BJ (cell line): Measurements from ENCODE around the gene SHANK2. TPM values are rescaled to one million over a fixed set of nuclear protein-coding genes. Genes with fewer than 3 reads are reported as not detected.
"Not testable (repeated sequence)": the region's sequence is repeated elsewhere in the genome, so short reads cannot be mapped to it uniquely, and the experiment has no call there.

Experiments
- CTCF ChIA-PET: fragments of 350-600 bp; formaldehyde crosslinking; extraction: SDS; loops from one replicate; lab custom pipeline; 2021; ENCODE audit warnings: antibody characterized with exemption, inconsistent platforms; lab: Yijun Ruan, JAX
- POLR2A ChIA-PET: fragments of 300-600 bp; sonication (Branson Sonifier 250); formaldehyde crosslinking; extraction: SDS; loops from one replicate; lab custom pipeline; 2021; ENCODE audit warnings: antibody characterized with exemption; lab: Charles Lee
- DNase-seq: peaks from one replicate; pipeline ENCODE4 v3.0.0-alpha.2; 2011; ENCODE audit warnings: low read depth
- H3K27me3 ChIP-seq: 2 replicates; pipeline ENCODE4 v1.6.0; 2011; ENCODE audit warnings: low read length; ENCODE audit not compliant: control insufficient read depth, insufficient read depth
- H3K36me3 ChIP-seq: 2 replicates; pipeline ENCODE4 v1.5.1; 2011; ENCODE audit warnings: low read length; ENCODE audit not compliant: control insufficient read depth, insufficient read depth
- H3K4me3 ChIP-seq: 2 replicates; pipeline ENCODE4 v1.5.1; 2011; ENCODE audit warnings: low read depth, mild to moderate bottlenecking, control low read depth, low read length
- polyA plus RNA-seq: library from polyadenylated mRNA; depleted of rRNA; stranded (reverse); fragments of >200 nt; gene quantifications from 2 replicates; pipeline ENCODE4 v1.2.3, GENCODE V29; 2011
- TF ChIP-seq, protein P1 (sequence below): IDR thresholded peaks from 2 replicates; pipeline ENCODE4 v1.5.1; 2011; ENCODE audit warnings: low read depth, mild to moderate bottlenecking, control low read depth, inconsistent platforms, low read length, moderate library complexity; ENCODE audit not compliant: insufficient read depth

The SHANK2 gene
- polyA plus RNA-seq, 1 experiment, result 0.37 TPM

- no peaks in the 10 kb centered on the region for H3K36me3 ChIP-seq
- no peaks in the 10 kb centered on the region for H3K27me3 ChIP-seq
- TF ChIP-seq, protein P1, sequence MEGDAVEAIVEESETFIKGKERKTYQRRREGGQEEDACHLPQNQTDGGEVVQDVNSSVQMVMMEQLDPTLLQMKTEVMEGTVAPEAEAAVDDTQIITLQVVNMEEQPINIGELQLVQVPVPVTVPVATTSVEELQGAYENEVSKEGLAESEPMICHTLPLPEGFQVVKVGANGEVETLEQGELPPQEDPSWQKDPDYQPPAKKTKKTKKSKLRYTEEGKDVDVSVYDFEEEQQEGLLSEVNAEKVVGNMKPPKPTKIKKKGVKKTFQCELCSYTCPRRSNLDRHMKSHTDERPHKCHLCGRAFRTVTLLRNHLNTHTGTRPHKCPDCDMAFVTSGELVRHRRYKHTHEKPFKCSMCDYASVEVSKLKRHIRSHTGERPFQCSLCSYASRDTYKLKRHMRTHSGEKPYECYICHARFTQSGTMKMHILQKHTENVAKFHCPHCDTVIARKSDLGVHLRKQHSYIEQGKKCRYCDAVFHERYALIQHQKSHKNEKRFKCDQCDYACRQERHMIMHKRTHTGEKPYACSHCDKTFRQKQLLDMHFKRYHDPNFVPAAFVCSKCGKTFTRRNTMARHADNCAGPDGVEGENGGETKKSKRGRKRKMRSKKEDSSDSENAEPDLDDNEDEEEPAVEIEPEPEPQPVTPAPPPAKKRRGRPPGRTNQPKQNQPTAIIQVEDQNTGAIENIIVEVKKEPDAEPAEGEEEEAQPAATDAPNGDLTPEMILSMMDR, result no peak
- CTCF ChIA-PET, result interaction anchor here (4.2 kb wide), 1 partner anchor 13 kb away, joined by 26 read pairs; the partner anchor contains the start of gene SHANK2
- POLR2A ChIA-PET, result interaction anchor here (0.6 kb wide), 1 partner anchor 17 kb away, joined by 3 read pairs; no protein-coding TSS in a partner anchor
- H3K4me3 ChIP-seq, result no peak overlapping the region
- no peak for DNase-seq
Observed at GRCh38 chr11:71238285-71238875, 14.0 kb downstream of the SHANK2 start.

- ChIA-PET POLR2A (no interaction called here), CTCF (interaction anchor here (4.2 kb wide), 1 partner anchor 14 kb away, joined by 26 read pairs; the partner anchor contains the start of gene SHANK2)
- Histone ChIP-seq H3K27me3 (no peaks in the 10 kb centered on the region), H3K4me3 (no peak overlapping the region), H3K36me3 (no peaks in the 10 kb centered on the region)
- no peak for DNase-seq
- TF ChIP-seq, protein P1, result no peak
Observed at GRCh38 chr11:71237853-71238252, 14.5 kb downstream of the SHANK2 start.

GRCh38 chr11:71236836-71237475 is 15.4 kb downstream of the SHANK2 start:
- Histone ChIP-seq H3K27me3 (no peaks in the 10 kb centered on the region), H3K4me3 (no peak overlapping the region), H3K36me3 (no peaks in the 10 kb centered on the region)
- CTCF ChIA-PET, result interaction anchor here (0.9 kb wide), 1 partner anchor 15 kb away, joined by 4 read pairs; the partner anchor contains the start of gene SHANK2
- TF ChIP-seq, protein P1, result no peak
- POLR2A ChIA-PET, result no interaction called here
- no peak for DNase-seq

DNA sequence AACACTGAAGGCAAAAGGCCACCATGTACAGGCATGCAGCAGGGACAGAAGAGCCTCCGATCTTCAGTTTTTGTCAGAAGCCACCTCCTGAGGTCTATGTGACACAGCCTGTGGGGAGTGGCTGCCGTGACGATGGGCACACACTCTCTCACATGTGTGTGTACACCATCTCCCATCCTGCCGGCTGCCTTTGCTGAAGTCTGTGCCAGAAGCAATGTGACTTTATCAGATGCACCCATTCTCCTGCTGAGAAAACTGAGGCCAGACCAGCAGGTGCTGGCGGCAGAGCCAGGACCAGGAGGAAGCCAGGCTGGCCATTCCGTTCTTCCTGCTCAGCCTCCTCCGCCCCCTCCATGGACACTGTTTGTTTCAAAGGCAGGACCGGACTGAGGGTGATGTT is 16.7 kb downstream of the SHANK2 start:
- no peak overlapping the region for H3K4me3 ChIP-seq
- H3K36me3 ChIP-seq, result no peaks in the 10 kb centered on the region
- TF ChIP-seq, protein P1, result no peak
- ChIA-PET CTCF (interaction anchor here (0.9 kb wide), 1 partner anchor 17 kb away, joined by 4 read pairs; the partner anchor contains the start of gene SHANK2), POLR2A (no interaction called here)
- no peak for DNase-seq
- no peaks in the 10 kb centered on the region for H3K27me3 ChIP-seq

DNA sequence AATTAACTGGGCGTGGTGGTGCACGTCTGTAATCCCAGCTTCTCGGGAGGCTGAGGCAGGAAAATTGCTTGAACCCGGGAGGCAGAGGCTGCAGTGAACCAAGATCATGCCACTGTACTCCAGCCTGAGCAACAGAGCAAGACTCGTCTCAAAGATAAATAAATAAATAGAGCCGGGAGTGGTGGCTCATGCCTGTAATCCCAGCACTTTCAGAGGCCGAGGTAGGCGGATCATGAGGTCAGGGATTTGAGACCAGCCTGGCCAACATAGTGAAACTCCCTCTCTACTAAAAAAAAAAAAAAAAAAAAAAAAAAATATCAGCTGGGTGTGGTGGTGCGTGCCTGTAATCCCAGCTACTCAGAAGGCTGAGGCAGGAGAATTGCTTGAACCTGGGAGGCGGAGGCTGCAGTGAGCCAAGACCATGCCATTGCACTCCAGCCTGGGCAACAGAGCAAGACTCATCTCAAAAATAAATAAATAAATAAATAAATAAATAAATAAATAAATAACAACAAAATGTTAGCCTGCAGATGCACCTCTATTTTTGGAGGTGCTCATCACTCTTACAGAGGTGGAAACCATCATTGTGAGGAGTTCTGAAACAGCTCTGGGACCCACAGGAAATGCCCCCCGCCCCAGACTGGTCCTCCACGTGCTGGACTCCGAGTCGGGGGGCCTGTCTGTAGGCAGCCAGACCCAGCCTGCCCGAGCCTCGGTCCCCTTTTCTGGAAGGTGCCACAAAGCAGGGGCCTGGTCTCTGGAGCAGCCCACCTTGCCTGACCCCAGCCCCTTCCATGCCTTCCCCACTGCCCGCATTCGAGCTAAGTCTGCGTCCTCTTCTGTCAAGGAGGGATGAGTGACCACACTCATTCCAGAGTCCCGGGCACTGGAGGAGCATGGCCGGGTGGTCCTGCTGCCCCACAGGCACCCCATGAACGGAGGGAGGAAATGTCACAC is 18.2 kb downstream of the SHANK2 start:
- H3K27me3 ChIP-seq, POLR2A ChIA-PET, DNase-seq, H3K36me3 ChIP-seq, H3K4me3 ChIP-seq: not testable (repeated sequence)
- CTCF ChIA-PET, result interaction anchor here (1.4 kb wide), 1 partner anchor 18 kb away, joined by 3 read pairs; the partner anchor contains the start of gene SHANK2
